ENCODE data around the gene ABCA7. TPM values are rescaled to one million over a fixed set of nuclear protein-coding genes. Genes with fewer than 3 reads are reported as not detected.

ABCA7 gene
- polyA plus RNA-seq, 1 donor from 2014 or later, result 51.8 TPM

GRCh38 chr19:1049106-1049505 lies 9.2 kb downstream of the ABCA7 start:
- no peaks in the 10 kb centered on the region for H3K9me3 ChIP-seq (ENCODE audit: low read length)
- H3K4me2 ChIP-seq (ENCODE audit: low read length), result no peak overlapping the region
- no peaks in the 10 kb centered on the region for H4K20me1 ChIP-seq (ENCODE audit: insufficient read depth)
- H3K27ac ChIP-seq (ENCODE audit: low read length), result no peak overlapping the region
- no peaks in the 10 kb centered on the region for H3K9me2 ChIP-seq (ENCODE audit: insufficient read depth, low read length)
- H3K27me3 ChIP-seq (ENCODE audit: insufficient read depth, low read depth, low read length), result no peaks in the 10 kb centered on the region
- no peak overlapping the region for H3K9ac ChIP-seq (ENCODE audit: low read length)
- no peaks in the 10 kb centered on the region for H3K36me3 ChIP-seq (ENCODE audit: insufficient read depth, low read length)
- TF ChIP-seq MXI1 (conservative IDR thresholded peaks at IDR 0.05; ENCODE audit: poor library complexity, severe bottlenecking) (no peak), CTCF (IDR thresholded peaks at IDR 0.05; ENCODE audit: poor library complexity, severe bottlenecking) (no peak), POLR2AphosphoS5 (IDR thresholded peaks at IDR 0.05) (no peak), EP300 (conservative IDR thresholded peaks at IDR 0.05; ENCODE audit: poor library complexity, severe bottlenecking) (no peak), SMC3 (conservative IDR thresholded peaks at IDR 0.05; ENCODE audit: poor library complexity) (no peak), TAF1 (IDR thresholded peaks at IDR 0.05; ENCODE audit: low read depth) (no peak), EZH2 (IDR thresholded peaks at IDR 0.05; ENCODE audit: borderline replicate concordance, insufficient read depth, low read length, poor library complexity, severe bottlenecking) (no peak), REST (IDR thresholded peaks at IDR 0.05; ENCODE audit: borderline replicate concordance) (no peak), RAD21 (conservative IDR thresholded peaks at IDR 0.05) (no peak)
- H3F3A ChIP-seq (ENCODE audit: insufficient read depth, low read length, poor library complexity, severe bottlenecking), result no peaks in the 10 kb centered on the region
- H2AFZ ChIP-seq (ENCODE audit: low read depth, low read length), result no peak overlapping the region
- no peaks in the 10 kb centered on the region for H3K79me2 ChIP-seq (replicated peaks; ENCODE audit: insufficient read depth, low read length)
- H3K4me3 ChIP-seq (ENCODE audit: low read length), result no peak overlapping the region

GRCh38 chr19:1049800-1050199 lies 9.9 kb downstream of the ABCA7 start:
- Histone ChIP-seq H3K27me3 (ENCODE audit: insufficient read depth, low read depth, low read length) (no peaks in the 10 kb centered on the region), H3K9me2 (ENCODE audit: insufficient read depth, low read length) (no peaks in the 10 kb centered on the region), H3K9ac (ENCODE audit: low read length) (no peak overlapping the region), H3K36me3 (ENCODE audit: insufficient read depth, low read length) (peaks cover 5% of the 10 kb centered on the region), H3F3A (ENCODE audit: insufficient read depth, low read length, poor library complexity, severe bottlenecking) (no peaks in the 10 kb centered on the region), H3K9me3 (ENCODE audit: low read length) (no peaks in the 10 kb centered on the region), H3K79me2 (replicated peaks; ENCODE audit: insufficient read depth, low read length) (no peaks in the 10 kb centered on the region), H3K4me2 (ENCODE audit: low read length) (no peak overlapping the region), H2AFZ (ENCODE audit: low read depth, low read length) (no peak overlapping the region), H3K27ac (ENCODE audit: low read length) (no peak overlapping the region), H3K4me3 (ENCODE audit: low read length) (no peak overlapping the region), H4K20me1 (ENCODE audit: insufficient read depth) (no peaks in the 10 kb centered on the region)
- TF ChIP-seq RAD21 (conservative IDR thresholded peaks at IDR 0.05), result no peak
